Left colon (tissue), 2 donors: ENCODE data around the gene CD200. TPM values are rescaled to one million over a fixed set of nuclear protein-coding genes. Genes with fewer than 3 reads are reported as not detected.
A peak's percentile ranks its signal among the peaks of the same experiment; 100 is the strongest.
"Not testable (repeated sequence)": the region's sequence is repeated elsewhere in the genome, so short reads cannot be mapped to it uniquely, and the experiment has no call there.

ENCODE experiments used
- ATAC-seq: fragments of 200-7000 bp; cut with Tn5 transposase; one replicate; pipeline ENCODE4 v1.9.1; 2020; ENCODE audit warnings: mild to moderate bottlenecking, moderate library complexity
- DNase-seq, 2 donors: peaks; one replicate each; pipeline ENCODE4 v3.0.0-alpha.2; 2020
- intact Hi-C, 2 donors: fragments of 100-400 bp; cut with DNase I in 1 of 2; cut with micrococcal nuclease in 1 of 2; formaldehyde crosslinking; loops; one replicate each; pipeline versions ENCODE4 v1.11.2 to v1.14.0; 2022; cut with DNase I, micrococcal nuclease
- total RNA-seq, 2 donors: library from RNA; stranded (reverse); fragmentation: NEBNext Ultra II Directional; extraction: Animal tissue kit (Norgen Biotek cat#: 25700); gene quantifications; one replicate each; pipeline ENCODE4 v1.2.1, GENCODE V29; 2021
- donor health status: DM: no; HTN: no; CAD: no.
- donor health status: DM: yes; HTN: yes; CAD: no.

CD200 gene
- total RNA-seq, 2 donors from 2014 or later, result 4.6 to 4.9 TPM

GRCh38 chr3:112399554-112399953, 66.6 kb downstream of the CD200 start:
- intact Hi-C loops, DNase-seq, ATAC-seq: not testable (repeated sequence)

GRCh38 chr3:112400317-112400716, 67.4 kb downstream of the CD200 start:
- DNase-seq, ATAC-seq, intact Hi-C loops: not testable (repeated sequence)

- no peak for ATAC-seq
Measured at GRCh38 chr3:112401617-112402016, 68.7 kb downstream of the CD200 start.

GRCh38 chr3:112403103-112403502, 70.1 kb downstream of the CD200 start:
- ATAC-seq, result peak; percentile 72
- DNase-seq, result no peak
- intact Hi-C loops, result no loop called here

More at GRCh38 chr3:112401617-112402016, 68.7 kb downstream of the CD200 start:
- DNase-seq, result no peak
- intact Hi-C loops, result no loop called here

GRCh38 chr3:112404924-112405549, 72.1 kb downstream of the CD200 start:
- DNase-seq, intact Hi-C loops, ATAC-seq: not testable (repeated sequence)

- intact Hi-C loops, result no loop called here
- ATAC-seq (no peak), DNase-seq (no peak)
Measured at GRCh38 chr3:112405845-112406244, 72.9 kb downstream of the CD200 start.

GRCh38 chr3:112407214-112407887, 74.4 kb downstream of the CD200 start:
- intact Hi-C loops, result no loop called here
- ATAC-seq, result no peak
- DNase-seq, result peak; percentile 39 to 52

GRCh38 chr3:112407888-112408702, 75.1 kb downstream of the CD200 start:
- ATAC-seq (peak; percentile 59), DNase-seq (no peak)
- intact Hi-C loops, result no loop called here

GRCh38 chr3:112409041-112409440, 76.1 kb downstream of the CD200 start:
- intact Hi-C loops, result no loop called here
- DNase-seq (peak in 1 of 2 donors; percentile 36), ATAC-seq (peak; percentile 82)

GRCh38 chr3:112411425-112411824, 78.5 kb downstream of the CD200 start:
- no peak for DNase-seq
- no peak for ATAC-seq
- intact Hi-C loops, result no loop called here

Other genes starting within 250 kb of the CD200 start
- 10 to 100 TPM; 35.7 to 35.8 TPM for gene C3orf52, start 246.8 kb upstream of the CD200 start, total RNA-seq
- gene GCSAM, start 199.9 kb upstream of the CD200 start, total RNA-seq, result under 1 TPM in 1 of 2 donors, not detected in 1; 0.50 TPM
- under 1 TPM; 0.43 to 0.45 TPM for gene SLC9C1, start 38.9 kb upstream of the CD200 start, total RNA-seq
- 1 to 10 TPM in 1 of 2 donors, under 1 TPM in 1; 0.27 to 1.2 TPM for gene BTLA, start 166.3 kb downstream of the CD200 start, total RNA-seq
- 10 to 100 TPM; 52.9 to 55.1 TPM for gene ATG3, start 228.8 kb downstream of the CD200 start, total RNA-seq
- gene SLC35A5, start 228.9 kb downstream of the CD200 start, total RNA-seq, result 10 to 100 TPM; 32.8 to 35.6 TPM